ENCODE results near the gene MACROD2. TPM values are rescaled to one million over a fixed set of nuclear protein-coding genes. Genes with fewer than 3 reads are reported as not detected.

Gene MACROD2
- total RNA-seq, 2 experiments from 2014 or later = not detected

Other genes with a start within 250 kb of the MACROD2 start
- gene ESF1, start 210.6 kb upstream of the MACROD2 start, total RNA-seq = 10 to 100 TPM; 17.3 to 17.9 TPM
- gene NDUFAF5, start 210.5 kb upstream of the MACROD2 start, total RNA-seq = 10 to 100 TPM; 23.8 to 28.3 TPM
- gene SEL1L2, start 4.9 kb upstream of the MACROD2 start, total RNA-seq = not detected